Stimulated activated CD4-positive, alpha-beta T cell treated with anti-CD3 and anti-CD28 coated beads, Interleukin-2, amount 100 ng/mL, for 48 hours (primary cell): Measurements from ENCODE around the gene CDC73.

Experiments
- DNase-seq, 2 donors: peaks; one replicate each; pipeline ENCODE4 v3.0.0-alpha.2; 2020

CDC73 gene

GRCh38 chr1:193299038-193299437, 177.2 kb downstream of the CDC73 start:
- DNase-seq = no peak

GRCh38 chr1:193301746-193302145, 179.9 kb downstream of the CDC73 start:
- DNase-seq = no peak

DNA sequence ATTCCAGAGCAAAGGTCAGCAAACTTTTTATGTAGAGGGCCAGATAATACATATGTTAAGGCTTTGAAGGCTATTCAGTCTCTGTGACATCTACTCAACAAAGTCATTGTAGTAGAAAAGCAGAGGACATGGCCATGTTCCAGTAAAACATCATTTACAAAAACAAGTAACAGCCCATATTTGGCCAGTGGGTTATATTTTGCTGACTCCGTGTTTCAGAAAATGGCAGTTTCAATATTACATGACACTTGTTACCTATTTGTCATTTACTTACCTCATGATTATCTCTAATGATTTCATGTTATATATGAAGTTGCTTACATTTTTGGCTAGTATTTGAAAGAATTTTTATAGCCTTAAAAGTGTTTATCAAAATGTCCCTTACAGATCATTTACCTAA, 182.0 kb downstream of the CDC73 start:
- no peak for DNase-seq
